WERI-Rb-1 (cell line): Measurements from ENCODE around the gene CCN5.
A peak's percentile ranks its signal among the peaks of the same experiment; 100 is the strongest.

Experiments used
- DNase-seq: peaks from one replicate; pipeline ENCODE4 v3.0.0-alpha.2; 2020
- H3K27ac ChIP-seq: fragments of 250-450 bp; sonication (Bioruptor Pico); 2 replicates; pipeline ENCODE4 v1.5.1; 2020; ENCODE audit warnings: mild to moderate bottlenecking, moderate library complexity
- H3K27me3 ChIP-seq: fragments of 250-450 bp; sonication (Bioruptor Pico); 2 replicates; pipeline ENCODE4 v1.5.1; 2021; ENCODE audit warnings: mild to moderate bottlenecking, low read depth, moderate library complexity; ENCODE audit not compliant: insufficient read depth, severe bottlenecking
- H3K36me3 ChIP-seq: fragments of 250-450 bp; sonication (Bioruptor Pico); 2 replicates; pipeline ENCODE4 v1.5.1; 2020; ENCODE audit warnings: mild to moderate bottlenecking, moderate library complexity
- H3K4me3 ChIP-seq: 2 replicates; pipeline ENCODE4 v1.5.1; 2011; ENCODE audit warnings: low read depth, mild to moderate bottlenecking, control low read depth, low read length
- H3K9me3 ChIP-seq: fragments of 250-450 bp; sonication (Bioruptor Pico); 2 replicates; pipeline ENCODE4 v1.5.1; 2021; ENCODE audit warnings: mild to moderate bottlenecking, moderate library complexity; ENCODE audit not compliant: severe bottlenecking
- CTCF ChIP-seq: IDR thresholded peaks from 2 replicates; pipeline ENCODE4 v1.5.1; 2011; ENCODE audit warnings: low read depth, mild to moderate bottlenecking, control low read depth, inconsistent platforms, low read length

The CCN5 gene

GRCh38 chr20:44700306-44700705 is 14.9 kb upstream of the CCN5 start:
- no peak for TF ChIP-seq CTCF
- Histone ChIP-seq H3K27me3 (no peaks in the 10 kb centered on the region), H3K4me3 (no peak overlapping the region), H3K36me3 (no peaks in the 10 kb centered on the region), H3K9me3 (peaks cover 7% of the 10 kb centered on the region), H3K27ac (peak overlapping the region; percentile 88)
- peak; percentile 92 for DNase-seq

GRCh38 chr20:44701118-44701857 is 13.9 kb upstream of the CCN5 start:
- 0 out of 2 replicates have a peak, but pooled peaks have one; percentile 27 for TF ChIP-seq CTCF
- Histone ChIP-seq H3K27me3 (no peaks in the 10 kb centered on the region), H3K27ac (peak overlapping the region; percentile 88), H3K36me3 (no peaks in the 10 kb centered on the region), H3K4me3 (no peak overlapping the region), H3K9me3 (peaks cover 6% of the 10 kb centered on the region)
- DNase-seq, result peak; percentile 67

- Histone ChIP-seq H3K36me3 (no peaks in the 10 kb centered on the region), H3K27ac (peak overlapping the region; percentile 88), H3K9me3 (peaks cover under 1% of the 10 kb centered on the region), H3K4me3 (no peak overlapping the region), H3K27me3 (no peaks in the 10 kb centered on the region)
- TF ChIP-seq CTCF, result no peak
- DNase-seq, result no peak
These were observed 13.3 kb upstream of the CCN5 start for GRCh38 chr20:44701858-44702256.

- TF ChIP-seq CTCF, result no peak
- Histone ChIP-seq H3K27ac (no peak overlapping the region), H3K27me3 (no peaks in the 10 kb centered on the region), H3K36me3 (no peaks in the 10 kb centered on the region), H3K4me3 (no peak overlapping the region), H3K9me3 (no peaks in the 10 kb centered on the region)
- DNase-seq, result no peak
These were observed 12.4 kb upstream of the CCN5 start for GRCh38 chr20:44702776-44703175.

GRCh38 chr20:44703183-44703925 is 11.8 kb upstream of the CCN5 start:
- Histone ChIP-seq H3K4me3 (no peak overlapping the region), H3K9me3 (no peaks in the 10 kb centered on the region), H3K36me3 (no peaks in the 10 kb centered on the region), H3K27me3 (no peaks in the 10 kb centered on the region), H3K27ac (no peak overlapping the region)
- TF ChIP-seq CTCF, result no peak
- DNase-seq, result no peak
